ENCODE results near the gene HDDC2.
"Not testable (repeated sequence)": the region's sequence is repeated elsewhere in the genome, so short reads cannot be mapped to it uniquely, and the experiment has no call there.

The HDDC2 gene

GRCh38 chr6:125287718-125288117 lies 14.0 kb downstream of the HDDC2 start:
- Histone ChIP-seq H3K79me2 (ENCODE audit: insufficient read depth, low read length) (peaks cover 31% of the 10 kb centered on the region), H3K9me3 (ENCODE audit: insufficient read depth, low read length) (no peaks in the 10 kb centered on the region), H3K27ac (ENCODE audit: low read depth, low read length) (no peak overlapping the region), H3K4me3 (ENCODE audit: insufficient read depth, low read length, poor library complexity, severe bottlenecking) (no peak overlapping the region), H3K36me3 (ENCODE audit: low read length) (peaks cover 55% of the 10 kb centered on the region), H2AFZ (ENCODE audit: low read depth, low read length, severe bottlenecking) (no peak overlapping the region), H3K9me2 (replicated peaks; ENCODE audit: insufficient read depth, low read length) (no peaks in the 10 kb centered on the region), H3K4me2 (ENCODE audit: low read depth, low read length, poor library complexity, severe bottlenecking) (no peak overlapping the region), H3K9ac (ENCODE audit: low read length) (no peak overlapping the region), H4K20me1 (ENCODE audit: low read depth, low read length) (no peaks in the 10 kb centered on the region), H3F3A (ENCODE audit: insufficient read depth) (no peaks in the 10 kb centered on the region), H3K27me3 (ENCODE audit: low read length) (no peaks in the 10 kb centered on the region)
- TF ChIP-seq CTCF (IDR thresholded peaks at IDR 0.05; ENCODE audit: insufficient read depth, low read length, poor library complexity, severe bottlenecking) (no peak), EZH2phosphoT487 (conservative IDR thresholded peaks at IDR 0.05; ENCODE audit: low read length) (no peak)

- peaks cover 37% of the 10 kb centered on the region for H3K79me2 ChIP-seq (ENCODE audit: insufficient read depth, low read length)
These were observed 15.8 kb downstream of the HDDC2 start for GRCh38 chr6:125285936-125286335.

GRCh38 chr6:125285353-125285752 lies 16.4 kb downstream of the HDDC2 start:
- H3K9ac ChIP-seq (ENCODE audit: low read length), result no peak overlapping the region
- no peaks in the 10 kb centered on the region for H4K20me1 ChIP-seq (ENCODE audit: low read depth, low read length)
- H3K79me2 ChIP-seq (ENCODE audit: insufficient read depth, low read length), result peaks cover 38% of the 10 kb centered on the region
- no peaks in the 10 kb centered on the region for H3K9me3 ChIP-seq (ENCODE audit: insufficient read depth, low read length)
- peaks cover 32% of the 10 kb centered on the region for H3K36me3 ChIP-seq (ENCODE audit: low read length)
- no peaks in the 10 kb centered on the region for H3F3A ChIP-seq (ENCODE audit: insufficient read depth)
- no peak for TF ChIP-seq CTCF (IDR thresholded peaks at IDR 0.05; ENCODE audit: insufficient read depth, low read length, poor library complexity, severe bottlenecking)
- no peak for TF ChIP-seq EZH2phosphoT487 (conservative IDR thresholded peaks at IDR 0.05; ENCODE audit: low read length)
- H3K9me2 ChIP-seq (replicated peaks; ENCODE audit: insufficient read depth, low read length), result no peaks in the 10 kb centered on the region
- no peaks in the 10 kb centered on the region for H3K27me3 ChIP-seq (ENCODE audit: low read length)
- no peak overlapping the region for H3K4me3 ChIP-seq (ENCODE audit: insufficient read depth, low read length, poor library complexity, severe bottlenecking)
- no peak overlapping the region for H3K27ac ChIP-seq (ENCODE audit: low read depth, low read length)
- no peak overlapping the region for H2AFZ ChIP-seq (ENCODE audit: low read depth, low read length, severe bottlenecking)
- H3K4me2 ChIP-seq (ENCODE audit: low read depth, low read length, poor library complexity, severe bottlenecking), result no peak overlapping the region

More at GRCh38 chr6:125285936-125286335, 15.8 kb downstream of the HDDC2 start:
- no peak overlapping the region for H3K27ac ChIP-seq (ENCODE audit: low read depth, low read length)
- H3K36me3 ChIP-seq (ENCODE audit: low read length), result peaks cover 38% of the 10 kb centered on the region
- no peaks in the 10 kb centered on the region for H3K9me2 ChIP-seq (replicated peaks; ENCODE audit: insufficient read depth, low read length)
- no peaks in the 10 kb centered on the region for H3F3A ChIP-seq (ENCODE audit: insufficient read depth)
- H3K4me2 ChIP-seq (ENCODE audit: low read depth, low read length, poor library complexity, severe bottlenecking), result no peak overlapping the region
- H3K4me3 ChIP-seq (ENCODE audit: insufficient read depth, low read length, poor library complexity, severe bottlenecking), result no peak overlapping the region
- H4K20me1 ChIP-seq (ENCODE audit: low read depth, low read length), result no peaks in the 10 kb centered on the region
- no peak overlapping the region for H2AFZ ChIP-seq (ENCODE audit: low read depth, low read length, severe bottlenecking)
- no peaks in the 10 kb centered on the region for H3K27me3 ChIP-seq (ENCODE audit: low read length)
- TF ChIP-seq CTCF (IDR thresholded peaks at IDR 0.05; ENCODE audit: insufficient read depth, low read length, poor library complexity, severe bottlenecking) (no peak), EZH2phosphoT487 (conservative IDR thresholded peaks at IDR 0.05; ENCODE audit: low read length) (no peak)
- H3K9ac ChIP-seq (ENCODE audit: low read length), result no peak overlapping the region
- H3K9me3 ChIP-seq (ENCODE audit: insufficient read depth, low read length), result no peaks in the 10 kb centered on the region

GRCh38 chr6:125282470-125282869 lies 19.3 kb downstream of the HDDC2 start:
- not testable (repeated sequence) for H2AFZ ChIP-seq (ENCODE audit: low read depth, low read length, severe bottlenecking); H3K27ac ChIP-seq (ENCODE audit: low read depth, low read length); H3F3A ChIP-seq (ENCODE audit: insufficient read depth); H3K4me2 ChIP-seq (ENCODE audit: low read depth, low read length, poor library complexity, severe bottlenecking); H3K4me3 ChIP-seq (ENCODE audit: insufficient read depth, low read length, poor library complexity, severe bottlenecking); H3K9me2 ChIP-seq (replicated peaks; ENCODE audit: insufficient read depth, low read length); H3K9ac ChIP-seq (ENCODE audit: low read length); H3K27me3 ChIP-seq (ENCODE audit: low read length); H4K20me1 ChIP-seq (ENCODE audit: low read depth, low read length); H3K9me3 ChIP-seq (ENCODE audit: insufficient read depth, low read length)
- H3K36me3 ChIP-seq (ENCODE audit: low read length), result peaks cover 28% of the 10 kb centered on the region
- H3K79me2 ChIP-seq (ENCODE audit: insufficient read depth, low read length), result peaks cover 41% of the 10 kb centered on the region

GRCh38 chr6:125280370-125281035 lies 21.3 kb downstream of the HDDC2 start:
- H3F3A ChIP-seq (ENCODE audit: insufficient read depth); H4K20me1 ChIP-seq (ENCODE audit: low read depth, low read length); H3K9me2 ChIP-seq (replicated peaks; ENCODE audit: insufficient read depth, low read length); H3K9me3 ChIP-seq (ENCODE audit: insufficient read depth, low read length); H3K4me2 ChIP-seq (ENCODE audit: low read depth, low read length, poor library complexity, severe bottlenecking); H3K27me3 ChIP-seq (ENCODE audit: low read length); H2AFZ ChIP-seq (ENCODE audit: low read depth, low read length, severe bottlenecking); H3K4me3 ChIP-seq (ENCODE audit: insufficient read depth, low read length, poor library complexity, severe bottlenecking); H3K27ac ChIP-seq (ENCODE audit: low read depth, low read length); H3K9ac ChIP-seq (ENCODE audit: low read length): not testable (repeated sequence)
- H3K36me3 ChIP-seq (ENCODE audit: low read length), result peaks cover 10% of the 10 kb centered on the region
- peaks cover 29% of the 10 kb centered on the region for H3K79me2 ChIP-seq (ENCODE audit: insufficient read depth, low read length)

Data from SU-DHL-6 (cell line).